ENCODE data around the gene BCL2L12.
A peak's percentile ranks its signal among the peaks of the same experiment; 100 is the strongest.
"Not testable (repeated sequence)": the region's sequence is repeated elsewhere in the genome, so short reads cannot be mapped to it uniquely, and the experiment has no call there.

BCL2L12 gene, protein sequence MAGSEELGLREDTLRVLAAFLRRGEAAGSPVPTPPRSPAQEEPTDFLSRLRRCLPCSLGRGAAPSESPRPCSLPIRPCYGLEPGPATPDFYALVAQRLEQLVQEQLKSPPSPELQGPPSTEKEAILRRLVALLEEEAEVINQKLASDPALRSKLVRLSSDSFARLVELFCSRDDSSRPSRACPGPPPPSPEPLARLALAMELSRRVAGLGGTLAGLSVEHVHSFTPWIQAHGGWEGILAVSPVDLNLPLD

DNA sequence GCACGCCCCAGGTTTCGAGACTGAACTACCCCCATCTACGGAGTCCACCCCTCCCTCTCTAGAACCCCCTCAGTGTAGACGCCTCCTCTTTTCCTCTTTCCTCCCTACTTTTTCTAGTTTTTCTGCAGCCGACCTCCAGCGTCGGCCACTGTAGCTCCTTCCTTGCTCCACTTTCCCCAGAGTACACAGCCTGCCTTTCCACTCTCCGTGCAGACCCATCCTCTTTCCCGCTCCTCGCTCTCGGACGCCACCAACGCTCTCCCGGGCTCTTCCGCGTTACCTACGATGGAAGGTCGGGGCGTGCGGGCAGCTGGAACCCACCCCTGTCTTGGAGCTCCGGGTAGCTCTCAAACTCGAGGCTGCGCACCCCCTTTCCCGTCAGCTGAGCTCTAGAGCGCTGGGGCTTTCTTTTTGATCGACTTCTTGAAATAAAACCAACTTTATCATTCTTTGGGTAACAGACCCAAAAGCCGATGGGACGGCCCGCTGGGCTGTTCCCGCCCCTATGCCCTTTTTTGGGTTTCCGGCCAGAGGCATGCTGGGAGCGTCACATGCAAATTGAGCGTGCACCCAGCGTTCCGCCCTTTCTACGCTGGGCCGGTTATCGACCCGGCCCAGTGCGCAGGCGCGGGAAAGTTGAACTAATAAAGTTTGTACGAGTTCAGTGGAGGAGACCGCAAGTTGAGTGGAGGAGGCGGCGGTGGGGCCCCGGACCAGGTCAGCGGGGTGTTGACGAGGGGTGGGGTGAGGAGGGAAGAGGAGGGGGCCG is at the start of gene BCL2L12, which contains the start of gene IRF3:
BCL2L12 (plus strand) TSS at position 583 of the 769 bp plus-strand sequence. CDS start 760 bp downstream, outside the sequence.
IRF3 (minus strand) TSS at position 507 of the 769 bp plus-strand sequence. CDS start 1,019 bp downstream, outside the sequence.
- peak; percentile 96 for DNase-seq

DNA sequence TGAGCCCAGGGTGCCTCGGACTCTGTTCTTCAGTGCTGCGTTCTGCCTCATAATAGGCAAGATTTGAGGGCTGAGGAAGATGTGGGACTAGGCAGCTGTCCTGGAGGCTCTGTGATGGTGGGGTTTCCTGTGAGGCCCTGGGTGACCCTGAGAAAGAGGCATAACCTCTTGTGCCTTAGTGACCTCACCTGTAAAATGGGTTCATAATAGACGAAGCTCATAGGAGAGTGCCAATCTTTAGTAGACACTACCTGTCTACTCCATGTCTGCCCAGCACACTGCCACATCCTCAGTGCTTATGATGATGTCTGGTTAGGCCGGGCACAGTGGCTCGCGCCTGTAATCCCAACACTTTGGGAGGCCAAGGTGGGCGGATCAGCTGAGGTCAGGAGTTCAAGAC is 49.2 kb upstream of the BCL2L12 start:
- DNase-seq, result no peak

DNA sequence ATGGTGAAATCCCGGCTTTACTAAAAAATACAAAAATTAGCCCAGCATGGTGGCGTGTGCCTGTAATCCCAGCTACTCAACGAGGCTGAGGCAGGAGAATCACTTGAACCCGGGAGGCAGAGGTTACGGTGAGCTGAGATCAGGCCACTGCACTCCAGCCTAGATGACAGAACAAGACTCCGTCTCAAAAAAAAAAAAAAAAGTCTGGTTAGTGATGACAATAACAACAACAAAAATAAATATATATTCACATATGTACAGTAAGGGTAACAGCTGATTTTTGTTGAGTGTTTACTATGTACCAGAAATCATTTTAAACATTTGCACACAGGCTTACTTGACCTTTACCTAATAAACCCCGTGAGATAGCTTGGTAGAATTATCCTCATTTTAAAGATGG is 48.8 kb upstream of the BCL2L12 start:
- DNase-seq, result no peak

DNA sequence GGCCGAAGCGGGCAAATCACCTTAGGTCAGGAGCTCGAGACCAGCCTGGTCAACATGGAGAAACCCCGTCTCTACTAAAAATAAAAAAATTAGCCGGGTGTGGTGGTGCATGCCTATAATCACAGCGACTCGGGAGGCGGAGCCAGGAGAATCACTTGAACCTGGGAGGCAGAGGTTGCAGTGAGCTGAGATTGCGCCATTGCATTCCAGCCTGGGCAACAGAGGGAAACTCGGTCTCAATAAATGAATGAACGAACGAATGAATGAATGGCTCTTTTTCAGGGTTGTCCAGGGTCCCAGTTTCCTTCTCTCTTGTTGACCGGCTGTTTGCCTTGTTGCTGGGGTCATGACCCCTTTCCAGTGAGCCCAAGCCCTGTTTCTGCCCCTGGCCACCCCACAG is 47.9 kb upstream of the BCL2L12 start:
- not testable (repeated sequence) for DNase-seq

DNA sequence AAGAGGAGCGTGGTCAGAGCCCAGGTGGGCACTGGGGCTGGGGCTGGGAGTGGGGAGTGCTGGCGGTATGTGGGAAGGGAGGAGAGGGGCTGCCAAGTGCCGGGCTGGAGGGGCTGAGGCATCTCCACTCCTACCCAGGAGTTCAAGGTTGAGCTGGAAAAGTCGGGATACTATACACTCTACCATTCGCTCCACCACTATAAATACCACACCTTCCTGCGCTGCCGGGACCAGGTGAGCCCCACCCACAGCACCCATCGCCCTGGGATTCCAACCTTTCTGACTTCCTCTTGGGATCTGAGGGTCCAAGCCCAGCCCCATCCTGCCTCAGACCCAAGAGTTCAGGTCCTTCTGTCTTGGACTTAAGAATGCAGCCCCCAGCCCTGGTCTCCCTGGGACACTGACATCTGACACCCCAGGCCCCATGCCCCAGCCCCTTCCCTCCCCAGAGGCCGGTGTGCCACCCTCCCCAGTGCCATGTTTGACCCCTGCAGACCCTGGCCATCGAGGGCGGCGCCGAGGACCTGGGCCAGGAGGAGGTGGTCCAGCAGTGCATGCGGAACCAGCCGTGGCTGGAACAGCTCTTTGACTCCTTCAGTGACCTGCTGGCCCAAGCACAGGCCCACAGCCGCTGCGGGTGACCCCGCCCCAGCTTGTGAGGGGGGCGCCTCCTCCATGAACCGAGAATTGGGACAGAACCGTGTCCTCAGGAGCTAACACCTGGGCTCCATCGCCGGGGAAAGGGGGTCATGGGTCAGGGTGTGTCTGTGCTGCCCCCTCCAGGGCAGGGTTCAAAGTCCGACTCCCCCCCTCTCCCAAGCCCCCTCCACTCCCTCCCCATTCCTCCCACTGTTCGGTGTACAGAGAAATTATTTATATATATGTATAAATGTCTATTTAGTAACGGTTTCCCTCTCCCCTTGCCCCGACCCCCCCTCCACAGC is 40.5 kb upstream of the BCL2L12 start:
- DNase-seq, result no peak

DNA sequence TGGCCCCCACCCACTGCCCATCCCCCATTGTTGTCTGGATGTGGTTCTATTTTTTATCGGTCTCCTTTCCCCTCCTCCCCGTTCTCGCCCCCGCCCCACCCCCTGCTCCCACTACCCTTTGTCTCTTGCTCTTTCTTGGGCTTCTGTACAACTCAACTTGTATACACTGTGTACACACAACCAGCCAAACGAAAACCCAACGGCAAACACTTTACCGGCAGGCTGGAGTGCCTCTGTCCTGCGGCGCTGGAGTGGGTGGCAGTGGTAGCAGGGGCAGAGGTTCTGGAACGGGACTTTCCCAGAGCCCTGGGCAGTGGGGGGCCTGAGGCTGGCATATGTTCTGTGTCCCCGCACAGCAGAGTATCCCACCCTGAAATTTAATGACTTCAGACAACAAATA is 39.5 kb upstream of the BCL2L12 start:
- no peak for DNase-seq

DNA sequence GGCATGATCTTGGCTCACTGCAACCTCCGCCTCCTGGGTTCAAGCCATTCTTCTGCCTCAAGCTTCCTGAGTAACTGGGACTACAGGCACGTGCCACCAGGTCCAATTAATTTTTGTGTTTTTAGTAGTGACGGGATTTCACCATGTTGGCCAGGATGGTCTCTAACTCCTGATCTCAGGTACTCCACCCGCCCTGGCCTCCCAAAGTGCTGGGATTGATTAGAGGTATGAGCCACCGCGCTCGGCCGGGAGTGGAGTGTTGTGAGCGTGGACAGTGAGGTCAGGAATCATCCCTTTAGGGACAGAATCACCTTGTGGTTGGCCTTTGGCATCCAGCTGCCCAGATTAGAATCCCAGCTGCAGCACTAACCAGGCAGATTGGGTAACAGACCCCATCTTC is 36.1 kb upstream of the BCL2L12 start:
- no peak for DNase-seq

DNA sequence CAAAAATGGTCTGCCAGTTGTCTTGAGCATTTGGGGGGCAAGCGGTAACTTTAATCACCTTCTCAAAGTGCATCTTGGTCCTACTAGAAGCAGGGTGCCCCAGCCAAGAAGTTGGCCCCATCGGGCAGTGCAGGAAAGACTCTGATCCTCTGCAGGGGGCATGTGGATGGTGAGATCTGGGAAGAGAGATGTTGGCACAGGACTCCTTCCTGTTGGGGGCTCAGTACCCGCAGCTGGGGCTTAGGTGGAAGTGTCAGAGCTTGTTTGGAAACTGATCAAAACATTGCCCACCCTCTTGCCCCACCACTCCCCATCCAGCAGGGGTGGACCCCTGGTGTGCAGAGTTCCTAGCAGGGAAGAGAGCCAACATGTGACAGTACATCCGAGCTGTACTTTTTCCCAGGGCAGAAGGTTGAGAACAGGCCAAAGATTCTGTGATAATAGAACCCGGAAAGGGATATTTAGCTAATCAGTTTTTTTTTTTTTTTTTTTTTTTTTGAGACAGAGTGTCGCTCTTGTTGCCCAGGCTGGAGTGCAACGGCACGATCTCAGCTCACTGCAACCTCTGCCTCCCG is 34.6 kb upstream of the BCL2L12 start:
- no peak for DNase-seq

DNA sequence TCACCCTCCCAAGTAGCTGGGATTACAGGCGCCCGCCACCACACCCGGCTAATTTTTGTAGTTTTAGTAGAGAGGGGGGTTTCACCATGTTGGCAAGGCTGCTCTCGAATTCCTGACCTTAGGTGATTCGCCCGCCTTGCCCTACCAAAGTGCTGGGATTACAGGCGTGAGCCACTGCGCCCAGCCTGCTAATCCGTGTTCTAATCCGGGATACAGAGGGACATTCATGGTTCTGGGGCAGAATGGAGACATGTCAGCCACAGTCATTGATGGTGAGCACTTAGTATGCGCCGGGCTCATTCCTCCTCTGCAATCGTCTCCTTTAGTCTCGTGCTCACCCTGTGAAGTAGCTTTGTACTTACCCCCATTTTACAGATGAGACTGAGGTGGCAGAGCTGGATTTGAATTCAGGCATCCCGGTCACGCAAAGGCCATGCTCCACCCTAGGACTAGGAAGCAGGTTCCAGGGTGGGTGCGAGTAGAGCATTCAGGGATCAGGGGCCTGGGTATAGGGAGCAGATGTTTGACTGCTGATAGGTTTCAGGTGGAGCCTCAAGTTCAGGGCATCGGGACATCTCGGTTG is 34.0 kb upstream of the BCL2L12 start:
- peak; percentile 65 for DNase-seq

DNA sequence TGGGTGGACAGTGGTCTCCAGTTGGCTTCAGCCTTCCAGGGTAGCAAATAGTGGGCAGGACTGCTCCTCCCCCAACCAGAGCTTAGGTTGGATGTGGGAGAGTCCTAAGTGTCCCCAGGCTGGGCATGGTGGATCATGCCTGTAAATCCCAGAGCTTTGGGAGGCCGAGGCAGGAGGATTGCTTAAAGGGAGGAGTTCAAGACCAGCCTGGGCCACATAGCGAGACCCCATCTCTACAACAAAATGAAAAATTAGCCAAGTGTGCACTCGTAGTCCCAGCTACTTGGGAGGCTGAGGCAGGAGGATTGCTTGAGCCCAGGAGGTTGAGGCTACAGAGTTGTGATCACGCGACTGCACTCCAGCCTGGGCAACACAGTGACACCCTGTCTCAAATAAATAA is 33.2 kb upstream of the BCL2L12 start:
- DNase-seq, result no peak

DNA sequence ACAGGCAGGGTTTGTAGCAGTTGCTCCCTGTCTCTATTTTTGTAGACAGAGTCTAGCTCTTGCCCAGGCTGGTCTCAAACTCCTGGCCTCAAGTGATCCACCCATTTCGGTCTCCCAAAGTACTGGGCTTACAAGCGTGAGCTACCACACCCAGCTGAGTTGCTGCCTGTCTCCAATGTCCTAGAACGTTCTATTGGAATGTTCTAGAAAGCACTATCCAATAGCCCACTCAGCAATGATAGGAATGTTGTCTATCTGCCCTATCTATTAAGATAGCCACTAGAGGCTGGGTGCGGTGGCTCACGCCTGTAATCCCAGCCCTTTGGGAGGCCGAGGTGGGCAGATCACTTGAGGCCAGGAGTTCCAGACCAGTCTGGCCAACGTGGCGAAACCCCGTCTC is 32.5 kb upstream of the BCL2L12 start:
- not testable (repeated sequence) for DNase-seq

DNA sequence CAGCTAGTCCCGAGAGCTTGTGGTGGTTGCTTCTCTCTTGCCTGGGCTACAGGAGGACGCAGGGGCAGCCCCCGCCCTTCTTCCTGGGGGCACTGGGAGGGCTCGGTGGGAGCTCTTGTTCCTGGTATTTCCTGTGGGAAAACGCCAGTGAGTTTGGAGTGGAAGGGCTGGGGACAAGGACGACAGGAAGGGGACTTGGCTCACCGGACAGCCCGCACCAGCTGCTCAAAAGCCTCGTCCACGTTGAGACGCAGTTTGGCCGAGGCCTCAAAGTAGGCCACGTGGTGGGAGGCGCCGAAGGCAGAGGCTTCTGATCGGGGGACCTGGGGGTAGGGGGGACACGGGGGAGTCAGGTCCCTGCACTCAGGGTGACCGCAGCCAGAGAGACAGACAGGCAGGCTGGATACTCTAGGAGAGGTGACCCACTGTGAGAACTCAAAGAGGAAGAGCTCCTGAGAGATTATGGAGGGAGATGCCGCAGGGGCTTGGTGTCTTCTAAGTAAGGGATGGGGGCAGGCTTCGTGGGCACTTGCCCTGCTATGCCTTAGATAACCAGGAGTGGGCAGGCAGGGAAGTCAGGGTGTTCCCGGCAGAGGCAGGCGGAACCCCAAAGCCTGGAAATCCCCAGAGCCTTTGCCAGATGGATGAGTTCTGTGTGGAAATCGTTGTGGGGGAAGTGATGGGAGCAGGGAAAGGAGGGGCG is 30.1 kb upstream of the BCL2L12 start:
- peak; percentile 38 for DNase-seq

DNA sequence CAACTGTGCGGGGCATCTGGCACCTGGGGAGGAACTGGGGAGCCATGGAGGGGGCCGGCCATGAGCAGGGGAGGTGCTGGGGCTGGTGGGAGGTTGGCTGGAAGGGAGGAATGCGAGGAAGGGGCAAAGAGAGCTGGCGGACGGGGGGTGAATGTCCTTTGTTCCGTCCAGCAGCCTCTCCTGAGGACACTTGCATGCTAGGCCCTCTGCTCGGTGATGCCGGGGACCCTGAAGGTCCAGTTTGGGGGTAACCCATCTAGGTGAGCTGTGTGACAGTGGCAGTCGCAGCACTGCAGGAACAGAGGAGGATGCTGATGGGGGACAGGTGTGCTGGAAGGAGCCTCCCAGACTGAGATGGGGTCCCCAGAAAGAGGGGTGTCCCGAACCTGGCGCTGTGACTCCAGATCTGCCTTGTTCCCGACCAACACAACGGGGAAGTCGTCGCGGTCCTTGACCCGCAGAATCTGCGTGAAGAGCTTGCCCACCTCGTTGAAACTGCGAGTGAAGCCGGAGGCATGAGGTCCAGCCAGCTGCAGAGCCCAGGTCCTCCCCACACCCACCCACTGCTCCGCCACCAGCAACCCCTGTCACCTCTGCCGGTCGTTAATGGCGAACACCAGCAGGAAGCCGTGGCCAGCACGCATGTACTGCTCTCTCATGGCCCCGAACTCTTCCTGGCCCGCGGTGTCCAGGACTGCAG is 29.4 kb upstream of the BCL2L12 start:
- DNase-seq, result no peak

DNA sequence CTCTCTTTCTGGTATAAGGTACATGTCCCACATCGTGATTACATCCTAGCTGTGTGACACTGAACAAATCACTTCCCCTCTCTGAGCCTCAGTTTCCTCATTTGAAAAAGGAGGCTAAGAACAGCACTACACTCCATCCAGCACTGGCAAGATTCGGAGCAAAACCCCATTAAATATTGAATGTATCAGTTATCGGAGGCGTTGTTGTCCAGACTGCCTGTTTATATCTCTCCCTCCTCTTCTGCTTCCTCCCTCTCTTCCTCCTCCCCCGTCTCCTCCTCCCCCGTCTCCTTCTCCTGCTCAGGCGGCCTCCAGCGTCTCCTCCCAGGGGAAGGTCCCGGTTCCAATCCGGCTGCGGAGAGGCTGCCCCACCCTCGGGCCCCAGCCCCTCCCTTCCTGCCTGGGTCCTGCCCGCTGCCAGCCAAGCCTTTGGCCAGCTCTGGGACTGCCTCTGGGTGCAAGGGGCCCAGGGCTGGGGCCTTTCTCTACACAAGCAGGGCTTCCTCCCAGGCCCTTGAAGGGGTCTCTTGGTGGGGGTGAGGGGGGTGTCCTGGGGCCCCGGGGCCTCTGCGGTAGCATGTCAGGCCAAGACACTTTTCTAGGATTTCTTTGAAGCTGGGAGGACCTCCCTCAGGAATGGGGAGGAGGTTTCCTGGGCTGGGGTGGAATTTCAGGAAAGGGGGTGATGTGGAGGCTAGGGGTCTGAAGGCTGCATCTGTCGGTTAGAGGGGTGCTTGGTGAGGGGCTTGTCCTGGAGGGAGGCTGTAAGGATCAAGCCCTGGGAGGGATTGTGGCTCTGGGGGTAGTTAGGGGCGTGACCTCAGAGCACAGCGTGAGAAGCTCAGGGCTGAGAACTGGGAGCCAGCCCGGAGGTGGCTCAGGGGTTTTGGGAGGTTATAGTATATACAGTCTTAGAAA is 27.7 kb upstream of the BCL2L12 start:
- peak; percentile 57 for DNase-seq

DNA sequence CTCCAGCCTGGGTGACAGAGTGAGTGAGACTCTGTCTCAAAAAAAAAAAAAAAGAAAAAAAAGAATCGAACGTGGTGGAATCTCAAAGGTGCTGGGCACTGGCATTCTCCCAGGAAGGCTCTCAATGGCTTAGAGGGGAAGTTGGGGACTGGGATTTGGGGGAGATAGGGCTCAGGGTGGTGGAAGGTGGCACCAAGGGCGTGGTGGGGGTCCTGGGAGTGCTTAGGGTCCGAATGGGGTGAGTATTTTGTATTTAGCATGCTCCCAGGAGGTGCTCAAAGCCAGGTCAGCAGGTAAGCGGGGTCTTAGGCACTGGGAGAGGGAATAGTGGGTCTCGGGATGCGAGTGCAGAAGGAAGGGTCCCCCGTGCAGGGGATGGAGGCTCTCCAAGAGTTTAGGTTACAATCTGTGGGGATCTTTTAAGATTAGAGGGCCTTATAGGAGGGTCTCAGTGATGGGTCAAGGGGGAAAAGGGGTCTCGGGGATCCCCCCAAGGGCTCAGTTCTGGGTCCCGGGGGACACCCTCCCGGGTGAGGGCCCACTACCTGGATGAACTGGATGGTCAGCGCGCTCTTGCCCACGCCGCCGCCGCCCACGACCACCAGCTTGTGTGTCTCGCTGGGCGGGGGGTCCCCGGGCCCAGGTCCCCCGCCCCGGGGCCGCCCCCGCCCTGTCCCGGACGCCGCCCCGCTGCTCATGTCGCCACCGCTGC is 26.2 kb upstream of the BCL2L12 start:
- DNase-seq, result peak; percentile 45

DNA sequence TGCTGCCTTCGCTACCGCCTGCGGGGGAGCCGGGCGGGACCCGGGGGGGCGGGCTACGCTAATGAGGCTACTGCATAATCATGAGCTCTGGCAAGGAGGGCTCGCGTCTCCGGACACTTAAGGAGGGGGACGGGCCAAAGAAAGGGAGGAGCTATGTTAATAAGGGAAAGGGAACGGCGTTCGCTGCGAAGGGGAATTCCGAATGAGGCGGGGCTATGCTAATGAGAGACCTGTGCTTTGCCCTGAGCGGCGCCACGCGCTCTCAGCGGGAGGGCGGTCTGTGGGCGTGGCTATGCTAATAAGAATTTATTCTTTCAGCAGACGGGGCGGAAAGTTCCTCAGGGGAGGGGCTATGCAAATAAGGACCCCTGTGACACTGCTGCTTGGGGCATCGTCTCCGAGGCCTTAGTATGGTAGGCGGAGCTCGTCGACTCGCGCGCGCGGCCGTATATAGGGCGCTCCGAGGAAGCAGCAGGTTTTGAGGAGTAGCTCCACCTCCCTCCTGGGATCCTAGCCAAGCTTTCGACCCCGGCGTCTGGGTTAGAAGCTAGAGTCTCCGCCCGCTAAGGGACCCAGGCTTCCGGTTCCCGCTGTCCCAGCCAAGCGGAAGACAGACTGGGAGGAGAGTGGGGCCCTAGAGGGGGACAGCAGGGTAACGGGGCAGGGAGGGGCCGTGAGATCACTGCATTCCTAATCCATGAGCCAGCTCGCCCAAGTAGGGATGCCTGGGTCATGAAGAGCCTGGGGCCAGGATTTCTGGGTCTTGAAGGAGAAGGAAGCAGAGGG is 25.4 kb upstream of the BCL2L12 start, which contains the start of gene RRAS:
RRAS (minus strand) TSS at position 31 of the 786 bp plus-strand sequence. CDS start 45 bp downstream, outside the sequence.
- DNase-seq, result peak; percentile 100

DNA sequence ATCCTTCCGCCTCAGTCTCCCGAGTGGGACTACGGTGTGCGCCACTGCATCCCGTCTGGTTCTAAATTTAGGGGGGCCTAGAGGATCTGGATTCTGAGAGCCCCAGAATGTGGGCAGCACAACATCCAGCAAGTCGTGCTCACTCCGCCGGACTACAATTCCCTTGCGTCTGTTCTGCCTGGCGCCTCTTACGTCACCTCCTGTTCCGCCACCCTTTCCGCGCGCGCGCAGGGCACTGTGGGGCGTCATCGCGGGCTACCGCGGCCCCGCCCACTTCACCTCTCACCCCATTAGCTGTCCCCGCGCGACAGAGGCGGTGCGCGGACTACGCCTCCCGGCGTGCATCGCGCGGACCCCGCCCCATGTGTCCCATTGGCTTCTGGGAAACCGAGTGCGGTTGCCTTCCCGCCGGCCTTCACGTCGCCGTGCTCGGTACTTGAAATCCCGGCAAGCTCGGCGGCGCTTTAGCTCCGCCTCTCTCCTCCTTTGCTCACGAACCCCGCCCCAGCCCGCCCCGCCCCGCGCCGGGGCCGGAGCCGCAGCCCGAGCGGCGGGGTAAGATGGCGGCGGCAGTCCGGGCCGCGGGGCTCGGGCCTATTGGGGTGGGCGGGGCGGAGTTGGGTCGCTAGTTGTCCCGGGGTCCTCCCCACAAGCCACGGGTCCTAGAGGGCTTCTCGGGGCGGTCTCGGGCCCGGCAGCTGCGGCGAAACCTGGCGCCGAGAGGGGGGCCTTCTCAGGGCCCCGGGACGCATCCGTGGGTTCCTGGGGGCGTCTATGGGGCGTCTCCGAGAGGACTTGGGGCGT is 23.8 kb upstream of the BCL2L12 start, which contains the start of gene SCAF1:
SCAF1 (plus strand) TSS at position 522 of the 804 bp plus-strand sequence. CDS start 2,818 bp downstream, outside the sequence.
- peak; percentile 100 for DNase-seq
